OCI-LY3 (cell line): Measurements from ENCODE around the gene TULP4.
"Not testable (repeated sequence)": the region's sequence is repeated elsewhere in the genome, so short reads cannot be mapped to it uniquely, and the experiment has no call there.

Experiments
- H2AFZ ChIP-seq: fragments of 200-600, 300-600 bp; shearing (Covaris generic); 2 replicates; pipeline ENCODE4 v1.6.0; 2014; ENCODE audit warnings: antibody characterized with exemption, low read depth, low read length
- H3K27ac ChIP-seq: fragments of 200-600, 300-600 bp; sonication (generic); 2 replicates; pipeline ENCODE4 v1.5.1; 2014; ENCODE audit warnings: mild to moderate bottlenecking, low read length, moderate library complexity, mixed read lengths
- H3K27me3 ChIP-seq: fragments of 200-600, 300-600 bp; sonication (generic); 2 replicates; pipeline ENCODE4 v1.6.1; 2014; ENCODE audit warnings: low read depth, low read length, mixed read lengths
- H3K36me3 ChIP-seq: fragments of 200-600, 300-600 bp; sonication (generic); replicated peaks from 2 replicates; pipeline ENCODE3; 2014; ENCODE audit warnings: low read depth, low read length, mixed read lengths
- H3K4me1 ChIP-seq: fragments of 300-600, 200-600 bp; sonication (generic); 2 replicates; pipeline ENCODE4 v1.6.1; 2014; ENCODE audit warnings: low read length, mixed read lengths
- H3K4me2 ChIP-seq: fragments of 200-600, 300-600 bp; sonication (generic); 2 replicates; pipeline ENCODE4 v1.6.1; 2014; ENCODE audit warnings: low read length, mixed read lengths
- H3K4me3 ChIP-seq: fragments of 300-600, 200-600 bp; sonication (generic); 2 replicates; pipeline ENCODE4 v1.5.1; 2014; ENCODE audit warnings: antibody characterized with exemption, mild to moderate bottlenecking, low read length, moderate library complexity
- H3K79me2 ChIP-seq: fragments of 300-600, 200-600 bp; shearing (Covaris generic); 2 replicates; pipeline ENCODE4 v1.6.1; 2014; ENCODE audit warnings: mild to moderate bottlenecking, low read length, mixed read lengths
- H3K9ac ChIP-seq: fragments of 300-600, 200-600 bp; shearing (Covaris generic); 2 replicates; pipeline ENCODE4 v1.6.0; 2014; ENCODE audit warnings: mild to moderate bottlenecking, low read length, moderate library complexity
- H3K9me3 ChIP-seq: fragments of 200-600, 300-600 bp; shearing (Covaris generic); 2 replicates; pipeline ENCODE4 v1.6.1; 2014; ENCODE audit warnings: low read length, mixed read lengths; ENCODE audit not compliant: insufficient read depth
- H4K20me1 ChIP-seq: fragments of 200-600, 300-600 bp; sonication (generic); 2 replicates; pipeline ENCODE4 v1.6.1; 2016; ENCODE audit warnings: low read length, mixed read lengths; ENCODE audit not compliant: insufficient read depth
- EZH2phosphoT487 ChIP-seq: fragments of 200-600 bp; shearing (Covaris generic); IDR thresholded peaks from 2 replicates; pipeline ENCODE4 v1.6.1; 2018; ENCODE audit warnings: antibody characterized with exemption, mixed run types, low read depth
- TF ChIP-seq, protein P1 (sequence below): fragments of 200-600, 300-600 bp; sonication (generic); IDR thresholded peaks from 2 replicates; pipeline ENCODE4 v1.5.1; 2014; ENCODE audit warnings: antibody characterized with exemption, low read length, low read depth

Gene TULP4

DNA sequence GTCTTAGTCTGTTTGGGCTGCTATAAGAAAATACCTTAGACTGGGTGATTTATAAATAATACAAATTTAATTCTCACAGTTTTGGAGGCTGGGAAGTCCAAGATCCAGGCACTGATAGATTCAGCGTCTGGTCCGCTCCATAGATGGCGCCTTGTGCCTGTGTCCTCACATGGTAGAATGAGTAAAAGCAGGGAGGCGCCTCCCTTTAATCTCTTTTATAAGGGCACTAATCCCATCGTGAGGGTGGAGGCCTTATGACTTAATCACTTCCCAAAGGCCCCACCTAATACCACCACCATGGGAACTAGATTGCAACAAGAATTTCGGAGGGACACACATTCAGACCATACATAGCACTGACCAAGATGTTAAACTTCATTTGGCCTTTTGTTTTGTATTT is 156.4 kb downstream of the TULP4 start:
- Histone ChIP-seq H3K4me2 (no peak overlapping the region), H3K9me3 (no peaks in the 10 kb centered on the region), H3K27ac (no peak overlapping the region), H3K4me1 (peaks cover 23% of the 10 kb centered on the region), H3K79me2 (no peaks in the 10 kb centered on the region), H3K36me3 (no peaks in the 10 kb centered on the region), H4K20me1 (no peaks in the 10 kb centered on the region), H2AFZ (no peak overlapping the region), H3K9ac (no peak overlapping the region), H3K4me3 (no peak overlapping the region), H3K27me3 (no peaks in the 10 kb centered on the region)
- TF ChIP-seq EZH2phosphoT487: no peak
- TF ChIP-seq, protein P1, sequence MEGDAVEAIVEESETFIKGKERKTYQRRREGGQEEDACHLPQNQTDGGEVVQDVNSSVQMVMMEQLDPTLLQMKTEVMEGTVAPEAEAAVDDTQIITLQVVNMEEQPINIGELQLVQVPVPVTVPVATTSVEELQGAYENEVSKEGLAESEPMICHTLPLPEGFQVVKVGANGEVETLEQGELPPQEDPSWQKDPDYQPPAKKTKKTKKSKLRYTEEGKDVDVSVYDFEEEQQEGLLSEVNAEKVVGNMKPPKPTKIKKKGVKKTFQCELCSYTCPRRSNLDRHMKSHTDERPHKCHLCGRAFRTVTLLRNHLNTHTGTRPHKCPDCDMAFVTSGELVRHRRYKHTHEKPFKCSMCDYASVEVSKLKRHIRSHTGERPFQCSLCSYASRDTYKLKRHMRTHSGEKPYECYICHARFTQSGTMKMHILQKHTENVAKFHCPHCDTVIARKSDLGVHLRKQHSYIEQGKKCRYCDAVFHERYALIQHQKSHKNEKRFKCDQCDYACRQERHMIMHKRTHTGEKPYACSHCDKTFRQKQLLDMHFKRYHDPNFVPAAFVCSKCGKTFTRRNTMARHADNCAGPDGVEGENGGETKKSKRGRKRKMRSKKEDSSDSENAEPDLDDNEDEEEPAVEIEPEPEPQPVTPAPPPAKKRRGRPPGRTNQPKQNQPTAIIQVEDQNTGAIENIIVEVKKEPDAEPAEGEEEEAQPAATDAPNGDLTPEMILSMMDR: peak; percentile 41

DNA sequence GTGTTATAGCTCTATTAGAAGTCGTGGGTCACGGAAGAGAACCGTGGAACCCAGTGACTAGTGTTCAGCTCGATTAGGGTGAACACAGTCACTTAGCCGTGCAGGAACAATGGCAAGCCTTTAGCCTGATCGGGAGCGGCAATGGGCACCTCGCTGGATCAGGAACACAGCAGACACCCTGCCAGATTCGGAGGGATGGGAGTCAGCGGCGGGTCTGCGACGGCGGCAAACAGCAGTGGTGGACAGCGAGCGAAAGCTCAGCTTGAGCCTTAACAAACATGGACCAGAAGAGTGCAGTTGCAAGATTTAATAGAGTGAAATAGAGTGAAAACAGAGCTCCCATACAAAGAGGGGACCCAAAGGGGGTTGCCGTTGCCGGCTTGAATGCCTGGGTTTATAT is 157.8 kb downstream of the TULP4 start:
- H3K4me1 ChIP-seq: peaks cover 35% of the 10 kb centered on the region
- H3K4me3 ChIP-seq, H3K27ac ChIP-seq, H4K20me1 ChIP-seq, H3K9ac ChIP-seq, H2AFZ ChIP-seq, H3K4me2 ChIP-seq, H3K27me3 ChIP-seq, H3K36me3 ChIP-seq, H3K9me3 ChIP-seq, H3K79me2 ChIP-seq: not testable (repeated sequence)

DNA sequence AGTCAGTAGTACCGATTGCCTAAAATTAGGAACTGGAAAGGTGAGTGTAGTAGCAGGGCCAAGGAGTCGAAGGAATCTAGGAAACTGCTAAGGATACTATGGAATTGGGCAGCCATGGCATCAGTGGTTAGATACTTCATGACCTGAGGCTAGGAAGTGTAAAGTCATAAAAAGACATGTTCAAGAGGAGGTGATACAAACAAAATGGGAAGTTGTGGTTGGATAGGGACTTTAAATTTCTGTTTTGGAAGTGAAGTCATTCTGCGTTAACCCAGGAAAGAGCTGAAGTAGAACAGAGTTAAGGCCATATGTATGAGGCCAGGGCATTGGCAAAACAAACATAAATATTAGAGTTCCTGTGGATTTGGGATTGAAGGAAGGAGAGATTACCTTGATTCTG is 159.1 kb downstream of the TULP4 start:
- Histone ChIP-seq H4K20me1 (no peaks in the 10 kb centered on the region), H3K36me3 (peaks cover 3% of the 10 kb centered on the region), H3K79me2 (no peaks in the 10 kb centered on the region), H3K4me2 (peak overlapping the region; percentile 56), H3K9me3 (no peaks in the 10 kb centered on the region), H3K27me3 (no peaks in the 10 kb centered on the region), H2AFZ (no peak overlapping the region), H3K27ac (no peak overlapping the region), H3K4me1 (peaks cover 46% of the 10 kb centered on the region), H3K9ac (no peak overlapping the region), H3K4me3 (no peak overlapping the region)
- TF ChIP-seq EZH2phosphoT487: no peak
- TF ChIP-seq, protein P1: no peak

DNA sequence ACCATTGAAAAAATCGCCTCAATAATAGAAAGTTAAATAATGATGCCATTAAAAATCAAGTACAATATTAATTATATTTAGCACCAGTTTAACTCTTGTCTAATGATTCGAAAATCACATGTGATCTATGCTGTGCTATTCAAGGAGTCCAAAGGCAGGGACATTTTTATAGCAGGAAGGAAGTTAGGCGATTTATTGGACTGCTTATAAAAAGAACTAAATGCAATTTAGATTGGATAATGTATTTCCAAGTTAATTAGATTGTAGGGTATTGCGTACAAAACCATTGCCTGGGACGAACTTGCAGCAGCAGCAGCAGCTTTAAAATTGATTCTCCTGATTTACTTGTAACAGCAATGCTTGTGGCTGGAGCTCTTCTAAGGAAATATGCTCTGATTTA is 160.2 kb downstream of the TULP4 start:
- Histone ChIP-seq H2AFZ (no peak overlapping the region), H3K4me3 (no peak overlapping the region), H3K36me3 (peaks cover 3% of the 10 kb centered on the region), H3K4me2 (no peak overlapping the region), H3K9ac (no peak overlapping the region), H3K4me1 (peaks cover 57% of the 10 kb centered on the region), H3K27ac (no peak overlapping the region), H3K9me3 (no peaks in the 10 kb centered on the region), H3K79me2 (no peaks in the 10 kb centered on the region), H3K27me3 (no peaks in the 10 kb centered on the region), H4K20me1 (no peaks in the 10 kb centered on the region)
- no peak for TF ChIP-seq EZH2phosphoT487
- TF ChIP-seq, protein P1: no peak

DNA sequence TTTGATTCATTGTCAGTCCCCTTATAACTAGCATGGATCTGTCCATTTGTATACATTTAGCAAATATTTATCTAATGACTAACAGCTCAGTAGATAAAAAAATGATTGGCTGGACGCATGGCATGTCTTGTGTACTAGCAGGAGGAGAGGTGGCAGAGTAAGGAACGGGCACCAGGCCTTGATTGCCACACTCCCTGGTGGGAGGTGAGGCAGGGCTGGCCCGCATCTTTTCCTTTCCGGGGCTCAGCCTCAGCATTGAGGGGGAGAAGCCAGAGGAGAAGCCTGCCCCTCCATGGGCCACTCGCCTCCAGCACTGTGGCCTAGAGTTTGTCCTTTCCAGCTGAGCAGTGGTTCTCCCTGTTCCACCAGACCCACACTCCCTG is 162.7 kb downstream of the TULP4 start:
- TF ChIP-seq EZH2phosphoT487: no peak
- TF ChIP-seq, protein P1: no peak
- no peaks in the 10 kb centered on the region for H3K9me3 ChIP-seq
- peak overlapping the region; percentile 94 for H3K4me2 ChIP-seq
- peak overlapping the region; percentile 77 for H3K9ac ChIP-seq
- no peaks in the 10 kb centered on the region for H4K20me1 ChIP-seq
- H3K36me3 ChIP-seq: peaks cover 6% of the 10 kb centered on the region
- no peaks in the 10 kb centered on the region for H3K79me2 ChIP-seq
- H2AFZ ChIP-seq: no peak overlapping the region; the same call in 1 of the 2 replicates
- H3K4me3 ChIP-seq: peak overlapping the region; percentile 75
- peak overlapping the region; percentile 98 for H3K27ac ChIP-seq
- peaks cover 59% of the 10 kb centered on the region for H3K4me1 ChIP-seq
- no peaks in the 10 kb centered on the region for H3K27me3 ChIP-seq
